Esophagus mucosa (tissue), 1 donor: ENCODE data around the gene F7. TPM values are rescaled to one million over a fixed set of nuclear protein-coding genes. Genes with fewer than 3 reads are reported as not detected.

ENCODE experiments used
- ATAC-seq: fragments of 200-7000 bp; cut with Tn5 transposase; one replicate; pipeline ENCODE4 v1.9.1; 2020
- total RNA-seq: library from RNA; stranded (reverse); gene quantifications from one replicate; pipeline ENCODE4 v1.2.4, GENCODE V29; 2023
- donor health status: DM: yes; HTN: yes; CAD: no.

Gene F7
- total RNA-seq, 1 donor from 2014 or later: not detected

DNA sequence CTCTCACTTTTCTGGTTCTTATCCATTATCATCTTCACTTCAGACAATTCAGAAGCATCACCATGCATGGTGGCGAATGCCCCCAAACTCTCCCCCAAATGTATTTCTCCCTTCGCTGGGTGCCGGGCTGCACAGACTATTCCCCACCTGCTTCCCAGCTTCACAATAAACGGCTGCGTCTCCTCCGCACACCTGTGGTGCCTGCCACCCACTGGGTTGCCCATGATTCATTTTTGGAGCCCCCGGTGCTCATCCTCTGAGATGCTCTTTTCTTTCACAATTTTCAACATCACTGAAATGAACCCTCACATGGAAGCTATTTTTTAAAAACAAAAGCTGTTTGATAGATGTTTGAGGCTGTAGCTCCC, 14.2 kb downstream of the F7 start:
- ATAC-seq: no peak

- ATAC-seq: no peak
Measured at GRCh38 chr13:113120300-113121182, 14.9 kb downstream of the F7 start.

- no peak for ATAC-seq
Measured at GRCh38 chr13:113121183-113121927, 15.8 kb downstream of the F7 start.

DNA sequence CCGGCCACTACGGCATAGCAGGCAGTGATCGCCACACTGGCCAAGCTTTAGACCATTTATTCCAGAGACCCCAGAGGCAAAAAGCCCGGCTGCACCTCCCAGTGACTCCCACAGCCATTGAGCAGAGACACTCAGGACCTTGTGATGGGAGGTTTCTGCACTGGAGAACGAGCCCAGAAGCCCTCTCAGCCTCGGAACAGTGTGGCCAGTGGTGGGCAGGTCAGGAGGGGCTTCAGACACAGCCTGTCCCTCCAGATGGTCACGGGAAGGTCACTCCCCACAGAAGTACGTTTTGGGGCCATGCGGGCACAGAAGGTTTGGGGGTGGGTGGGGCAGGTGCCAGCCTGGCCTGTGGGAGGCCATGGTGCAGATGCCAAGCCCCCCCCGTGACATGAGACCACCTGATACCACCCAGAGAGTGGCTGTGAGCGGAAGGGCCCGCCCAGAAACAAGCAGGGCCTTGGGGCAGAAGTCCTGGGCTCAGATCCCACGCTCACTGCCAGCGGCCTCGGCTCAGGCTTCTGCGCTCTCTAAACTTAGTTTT, 16.4 kb downstream of the F7 start:
- no peak for ATAC-seq

GRCh38 chr13:113122550-113123225, 17.1 kb downstream of the F7 start, which contains the start of gene F10:
Gene F10 (plus strand): TSS chr13:113122799. CDS start chr13:113122856, 57 bp downstream.
- no peak for ATAC-seq

DNA sequence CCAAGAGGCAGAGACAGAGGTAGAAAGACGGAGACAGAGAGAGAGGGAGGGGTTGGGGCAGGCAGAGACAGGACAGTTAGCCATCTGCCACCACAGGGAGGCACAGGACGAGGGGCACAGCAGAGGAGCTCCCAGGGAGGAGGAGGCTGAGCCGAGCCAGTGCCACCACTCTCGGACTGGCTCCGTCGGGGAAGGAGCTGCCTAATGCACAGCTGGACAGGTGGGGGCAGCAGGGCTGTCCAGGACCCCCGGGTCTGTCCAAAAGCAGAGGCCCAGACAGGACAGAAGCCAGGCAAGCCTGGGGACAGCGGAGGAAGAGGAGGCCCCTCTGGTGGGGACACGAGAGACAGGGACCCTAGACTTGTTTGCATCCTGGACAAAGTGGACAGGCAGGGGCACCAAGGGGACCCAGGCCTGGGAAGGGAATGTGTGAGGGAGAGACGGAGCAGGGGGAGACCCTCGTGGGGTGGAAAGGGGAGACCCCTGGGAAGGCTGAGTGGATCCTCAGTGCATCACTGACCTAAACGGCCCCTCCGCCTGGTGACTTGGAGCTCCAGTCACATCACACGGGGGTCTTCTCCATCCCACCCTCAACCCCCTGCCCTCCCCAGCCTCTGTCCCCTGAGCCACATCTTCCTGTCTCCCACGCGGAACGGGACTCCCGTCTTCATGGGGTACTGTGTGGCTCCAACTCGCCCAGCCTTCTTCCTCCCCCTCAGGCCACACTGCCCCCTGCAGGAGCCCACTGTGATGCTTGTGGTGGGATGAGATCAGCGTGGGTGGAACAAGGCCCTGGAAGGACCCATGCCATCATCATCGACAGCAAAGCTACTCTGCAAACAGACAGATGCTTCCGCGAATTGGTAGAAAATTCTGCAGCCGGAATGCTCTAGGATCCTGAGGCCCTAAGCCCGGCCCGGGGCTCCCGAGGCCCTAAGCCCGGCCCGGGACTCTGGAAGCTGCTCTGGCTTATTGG, 17.9 kb downstream of the F7 start:
- ATAC-seq: no peak

- no peak for ATAC-seq
Measured at GRCh38 chr13:113124211-113124970, 18.8 kb downstream of the F7 start.

- no peak for ATAC-seq
Measured at GRCh38 chr13:113125506-113126264, 20.1 kb downstream of the F7 start.

DNA sequence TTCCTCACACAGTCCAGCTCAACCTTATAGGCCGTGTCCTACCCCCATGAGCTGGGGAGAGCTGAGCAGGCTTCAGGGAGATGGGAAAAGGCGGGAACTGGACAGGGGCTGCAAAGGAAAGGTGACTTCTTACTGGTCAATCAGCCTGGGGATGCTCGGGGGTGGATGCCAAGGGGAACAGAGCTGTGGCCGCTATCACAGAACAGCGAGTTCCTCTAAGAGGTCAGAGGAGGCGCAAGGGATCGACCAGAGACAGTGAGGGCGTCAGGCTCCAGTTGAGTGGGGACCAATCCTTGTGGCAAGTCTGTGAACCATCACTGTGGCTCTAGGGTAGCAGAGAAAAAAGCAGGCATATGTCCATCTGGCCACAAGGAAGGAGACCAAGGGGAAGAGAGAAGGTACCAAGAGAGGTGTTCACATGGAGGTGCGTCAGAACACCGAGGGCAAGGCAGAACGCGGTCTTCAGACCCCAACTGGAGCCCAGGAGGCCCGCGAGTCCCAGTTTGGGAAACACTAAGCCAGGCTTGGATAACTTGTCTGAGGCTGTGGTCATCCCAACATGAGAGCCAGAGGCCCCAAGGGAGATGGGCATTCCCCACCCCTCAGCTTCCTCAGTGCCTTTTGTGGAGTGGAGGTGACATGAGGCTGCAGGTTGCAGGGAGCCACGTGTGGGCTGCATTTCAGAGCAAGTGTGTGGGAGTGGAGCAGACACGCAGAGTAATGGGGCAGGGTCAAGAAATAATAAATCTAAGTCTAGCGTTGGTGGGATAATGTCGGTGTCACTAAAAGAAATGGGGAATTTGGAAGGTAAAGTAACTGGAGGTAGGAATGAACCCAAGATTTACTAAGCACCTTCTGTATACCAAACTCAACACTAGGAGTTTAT, 20.9 kb downstream of the F7 start:
- no peak for ATAC-seq

DNA sequence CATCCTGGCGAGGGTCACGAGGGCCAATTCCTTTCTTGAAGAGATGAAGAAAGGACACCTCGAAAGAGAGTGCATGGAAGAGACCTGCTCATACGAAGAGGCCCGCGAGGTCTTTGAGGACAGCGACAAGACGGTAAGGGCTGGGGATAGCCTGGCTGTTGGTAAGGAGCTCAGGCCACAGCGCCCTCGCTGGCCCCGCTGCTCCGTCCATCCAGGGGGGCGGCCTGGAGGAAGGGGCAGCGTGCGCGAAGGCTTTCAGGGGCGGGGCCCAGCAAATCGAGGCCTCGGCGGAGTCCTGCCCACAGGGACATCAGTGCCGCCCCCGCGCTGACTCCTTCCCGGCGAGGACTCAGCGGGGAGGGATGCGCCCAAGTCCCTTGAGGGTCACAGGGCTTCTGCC, 23.9 kb downstream of the F7 start:
- no peak for ATAC-seq

- ATAC-seq: no peak
Measured at GRCh38 chr13:113129921-113130750, 24.5 kb downstream of the F7 start.

GRCh38 chr13:113135281-113135760, 29.7 kb downstream of the F7 start:
- ATAC-seq: no peak

- ATAC-seq: no peak
Measured at GRCh38 chr13:113137691-113138298, 32.2 kb downstream of the F7 start.

GRCh38 chr13:113138792-113139551, 33.4 kb downstream of the F7 start:
- no peak for ATAC-seq

DNA sequence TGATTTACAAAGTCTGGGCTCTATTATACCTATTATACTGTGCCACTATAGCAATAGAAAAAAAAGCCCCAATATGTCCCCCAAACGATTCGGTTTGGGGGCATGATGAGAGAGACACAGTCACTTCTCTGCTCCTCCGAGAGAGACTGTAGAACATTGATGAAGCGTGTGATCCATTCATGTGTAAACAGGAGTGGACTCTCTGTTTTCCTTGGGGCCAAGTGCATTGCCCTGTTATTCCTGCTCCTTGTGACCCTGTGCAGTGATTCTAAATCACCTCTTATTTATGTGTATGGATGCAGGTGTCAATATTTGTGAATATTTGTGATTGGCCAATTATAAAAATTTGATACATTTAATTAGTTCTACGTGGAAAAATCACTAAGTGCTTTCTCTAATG, 34.0 kb downstream of the F7 start:
- ATAC-seq: no peak
